Skin of body (tissue), 2 donors: ENCODE results near the gene PRSS27. TPM values are rescaled to one million over a fixed set of nuclear protein-coding genes. Genes with fewer than 3 reads are reported as not detected.

Experiments used
- DNase-seq: peaks from one replicate; lab custom pipeline; 2025; lab: John Stamatoyannopoulos, UW
- total RNA-seq: library from RNA; depleted of rRNA; stranded (reverse); fragments of >200 nt; gene quantifications from one replicate; pipeline ENCODE4 v1.2.3, GENCODE V29; 2014

PRSS27 gene
- total RNA-seq, 1 donor from 2014 or later = 0.39 TPM

- DNase-seq = no peak
These were observed 10.4 kb downstream of the PRSS27 start for GRCh38 chr16:2709588-2709984.

- no peak for DNase-seq
These were observed 11.0 kb downstream of the PRSS27 start for GRCh38 chr16:2708955-2709587.

GRCh38 chr16:2708290-2708639 lies 11.8 kb downstream of the PRSS27 start:
- no peak for DNase-seq

GRCh38 chr16:2707368-2708289 lies 12.4 kb downstream of the PRSS27 start:
- no peak for DNase-seq

- DNase-seq = no peak
These were observed 13.3 kb downstream of the PRSS27 start for GRCh38 chr16:2706611-2707311.

- no peak for DNase-seq
These were observed 13.9 kb downstream of the PRSS27 start for GRCh38 chr16:2706085-2706484.

GRCh38 chr16:2705351-2705750 lies 14.7 kb downstream of the PRSS27 start:
- no peak for DNase-seq

GRCh38 chr16:2704983-2705275 lies 15.1 kb downstream of the PRSS27 start:
- DNase-seq = no peak

GRCh38 chr16:2704166-2704982 lies 15.7 kb downstream of the PRSS27 start:
- DNase-seq = no peak

GRCh38 chr16:2702871-2703745 lies 16.9 kb downstream of the PRSS27 start:
- no peak for DNase-seq

- no peak for DNase-seq
These were observed 17.6 kb downstream of the PRSS27 start for GRCh38 chr16:2702438-2702825.

- DNase-seq = no peak
These were observed 18.1 kb downstream of the PRSS27 start for GRCh38 chr16:2701713-2702437.

- DNase-seq = no peak
These were observed 18.8 kb downstream of the PRSS27 start for GRCh38 chr16:2701272-2701671.

- no peak for DNase-seq
These were observed 19.2 kb downstream of the PRSS27 start for GRCh38 chr16:2700786-2701185.

- DNase-seq = no peak
These were observed 20.0 kb downstream of the PRSS27 start for GRCh38 chr16:2699791-2700600.

GRCh38 chr16:2698965-2699750 lies 20.9 kb downstream of the PRSS27 start:
- no peak for DNase-seq

- DNase-seq = no peak
These were observed 21.7 kb downstream of the PRSS27 start for GRCh38 chr16:2698103-2698870.
